HPDE6-E6E7 (cell line): ENCODE data around the gene ATCAY.
A peak's percentile ranks its signal among the peaks of the same experiment; 100 is the strongest.
"Not testable (repeated sequence)": the region's sequence is repeated elsewhere in the genome, so short reads cannot be mapped to it uniquely, and the experiment has no call there.

ENCODE experiments used
- DNase-seq: peaks from one replicate; pipeline ENCODE4 v3.0.0; 2011; ENCODE audit warnings: missing footprints; ENCODE audit errors: extremely low spot score

ATCAY gene

GRCh38 chr19:3949294-3949693 is 68.8 kb downstream of the ATCAY start:
- DNase-seq = no peak

DNA sequence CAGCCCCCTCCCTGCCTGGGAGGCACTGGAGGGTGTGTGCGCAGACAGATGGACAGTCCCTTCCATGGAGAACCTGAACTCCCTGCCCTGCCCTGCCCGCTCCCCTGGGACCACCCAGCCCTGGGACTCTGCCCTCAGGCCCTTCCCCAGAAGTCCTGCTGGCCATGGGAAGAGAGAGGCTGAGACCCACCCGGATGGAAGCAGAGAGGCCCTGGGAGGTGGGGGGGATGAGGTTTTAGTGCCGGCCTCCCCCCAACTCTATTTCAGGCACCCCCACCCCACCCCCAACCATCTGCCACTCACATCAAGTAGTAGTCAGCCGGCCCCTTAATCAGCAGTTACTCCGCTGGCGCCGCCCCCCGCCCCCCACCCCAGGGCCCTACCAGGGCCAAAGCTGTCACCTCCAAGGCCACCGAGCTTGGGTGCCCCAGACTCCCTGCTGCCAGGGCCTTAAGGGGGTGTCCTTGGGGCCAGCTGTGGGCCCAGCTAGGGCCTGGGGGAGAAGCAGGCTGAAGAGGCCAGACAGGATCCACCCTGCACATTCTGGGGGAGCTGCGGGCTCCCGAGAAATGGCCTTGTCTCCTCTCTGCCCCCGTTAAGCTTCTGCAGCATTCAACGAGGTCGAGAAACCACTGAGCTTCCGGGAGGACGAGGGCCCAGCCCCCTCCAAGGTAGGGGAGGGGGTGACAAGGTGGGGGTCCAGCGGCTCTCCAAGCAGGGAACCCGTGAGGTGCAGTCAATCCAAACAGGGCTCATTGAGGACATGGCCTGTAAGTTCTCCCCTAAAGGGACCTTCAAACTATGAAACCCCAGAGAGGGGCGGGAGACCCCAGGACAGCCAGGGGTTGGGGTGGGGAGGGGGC is 69.7 kb downstream of the ATCAY start:
- no peak for DNase-seq

GRCh38 chr19:3950871-3951861 is 70.7 kb downstream of the ATCAY start:
- DNase-seq = no peak

DNA sequence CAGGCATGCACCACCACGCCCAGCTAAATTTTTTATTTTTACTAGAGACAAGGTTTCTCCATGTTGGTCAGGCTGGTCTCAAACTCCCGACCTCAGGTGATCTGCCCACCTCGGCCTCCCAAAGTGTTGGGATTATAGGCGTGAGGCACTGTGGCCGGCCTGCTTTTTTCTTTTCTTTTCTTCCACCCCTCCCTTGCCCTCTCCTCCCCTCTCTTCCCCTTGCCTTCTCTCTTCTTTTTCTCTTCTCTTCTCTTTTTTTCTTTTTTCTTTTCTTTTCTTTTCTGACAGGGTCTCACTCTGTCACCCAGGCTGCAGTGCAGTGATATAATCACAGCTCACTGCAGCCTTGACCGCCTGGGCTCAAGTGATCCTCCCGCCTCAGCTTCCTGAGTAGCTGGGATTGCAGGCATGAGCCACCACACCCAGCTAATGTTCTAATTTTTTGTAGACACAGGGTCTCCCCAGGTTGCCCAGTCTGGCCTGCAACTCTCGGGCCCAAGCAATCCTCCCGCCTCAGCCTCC is 72.3 kb downstream of the ATCAY start:
- not testable (repeated sequence) for DNase-seq

GRCh38 chr19:3954107-3954506 is 73.6 kb downstream of the ATCAY start:
- no peak for DNase-seq

DNA sequence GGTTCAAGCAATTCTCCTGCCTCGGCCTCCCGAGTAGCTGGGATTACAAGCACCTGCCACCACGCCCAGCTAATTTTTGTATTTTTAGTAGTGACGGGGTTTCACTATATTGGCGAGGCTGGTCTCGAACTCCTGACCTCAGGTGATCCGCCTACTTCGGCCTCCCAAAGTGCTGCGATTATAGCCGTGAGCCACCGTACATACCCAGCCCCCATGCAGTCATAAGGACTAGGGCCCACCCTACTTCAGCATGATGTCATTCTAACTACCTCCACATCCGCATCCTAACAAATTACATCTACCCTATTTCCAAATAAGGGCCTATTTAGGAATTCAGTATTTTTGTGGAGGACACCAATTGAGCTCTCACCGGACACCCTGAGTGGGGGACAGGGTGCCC is 74.8 kb downstream of the ATCAY start:
- DNase-seq = not testable (repeated sequence)

GRCh38 chr19:3955688-3956087 is 75.2 kb downstream of the ATCAY start:
- DNase-seq = no peak

DNA sequence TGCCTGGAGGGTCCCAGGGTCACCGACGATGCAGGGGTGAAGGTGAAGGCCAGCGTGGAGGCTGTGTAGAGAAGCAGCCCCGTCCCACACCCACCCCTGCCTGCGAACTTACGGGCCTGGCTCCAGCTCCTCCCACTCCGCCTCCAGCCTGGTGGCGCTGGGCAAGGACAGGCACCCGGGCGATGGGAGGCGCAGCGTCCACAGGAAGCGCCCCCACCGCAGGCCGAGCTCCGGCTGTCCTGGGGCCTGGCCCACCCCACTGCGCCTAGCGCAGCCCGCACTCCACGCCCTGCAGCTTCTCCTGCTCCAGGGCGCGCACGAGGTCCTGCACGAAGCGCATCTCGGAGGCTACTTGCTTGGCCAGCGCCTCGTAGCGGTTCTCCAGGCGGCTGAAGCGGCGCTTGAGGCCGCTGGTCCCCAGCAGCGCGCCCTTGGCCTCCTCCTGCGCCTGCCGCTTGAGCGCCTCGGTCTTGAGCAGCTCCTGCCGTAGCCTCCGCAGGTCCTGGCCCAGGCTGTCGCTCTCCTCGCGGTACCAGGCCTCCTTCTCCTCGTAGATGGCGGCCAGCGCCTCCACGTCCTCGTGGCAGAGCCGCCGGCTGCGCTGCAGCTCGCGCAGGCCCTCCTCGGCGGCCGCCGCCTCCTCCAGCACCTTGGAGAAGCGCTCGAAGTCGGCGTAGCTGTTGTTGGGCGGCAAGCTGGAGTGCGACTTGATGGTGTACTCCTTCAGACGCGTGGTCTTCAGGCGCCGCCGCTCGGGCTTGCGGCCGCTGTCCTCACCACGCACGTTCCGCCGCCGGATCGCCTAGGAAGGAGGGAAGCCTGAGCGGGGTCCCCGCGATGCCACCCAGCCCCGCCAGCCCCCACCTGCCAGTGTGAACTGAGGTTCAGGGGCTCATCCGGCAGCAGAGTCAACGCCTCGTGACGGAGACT is 78.6 kb downstream of the ATCAY start:
- no peak for DNase-seq

DNA sequence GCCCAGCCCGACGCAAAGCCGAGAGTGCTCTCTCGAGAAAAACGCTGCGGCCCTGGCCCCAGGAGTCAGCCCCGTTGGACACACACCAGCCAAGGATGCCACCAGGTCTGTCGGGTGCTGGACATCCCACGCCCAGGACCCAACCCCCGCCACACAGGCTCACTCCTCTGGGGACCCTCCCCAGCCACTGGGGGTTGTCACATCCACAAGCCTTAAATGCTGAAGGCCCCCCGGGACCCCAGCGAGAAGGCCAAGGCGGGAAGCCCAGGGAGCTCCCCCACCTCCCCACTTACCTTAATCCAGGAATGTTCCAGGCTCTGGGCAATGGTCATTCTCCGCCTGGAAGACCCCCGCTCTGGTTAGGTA is 79.3 kb downstream of the ATCAY start:
- DNase-seq = no peak

DNA sequence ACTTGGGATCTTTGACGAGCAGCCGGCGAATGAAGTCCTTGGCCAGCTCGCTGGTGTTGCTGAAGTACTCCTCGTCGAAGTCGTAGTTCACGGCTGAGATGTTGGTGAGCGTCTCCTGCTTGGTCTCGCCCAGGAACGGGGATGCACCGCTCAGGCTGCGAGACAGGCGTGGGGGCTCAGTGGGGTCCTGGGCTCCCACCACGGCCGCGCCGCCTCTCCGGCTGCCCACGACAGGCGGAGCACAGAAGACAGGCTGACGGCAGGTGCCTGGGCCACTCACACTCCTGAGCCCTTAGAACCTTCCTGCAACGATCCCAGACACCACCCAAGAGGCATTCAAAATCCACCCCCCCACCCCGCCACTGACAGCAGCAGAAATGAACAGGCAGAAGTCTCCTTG is 80.5 kb downstream of the ATCAY start:
- no peak for DNase-seq

DNA sequence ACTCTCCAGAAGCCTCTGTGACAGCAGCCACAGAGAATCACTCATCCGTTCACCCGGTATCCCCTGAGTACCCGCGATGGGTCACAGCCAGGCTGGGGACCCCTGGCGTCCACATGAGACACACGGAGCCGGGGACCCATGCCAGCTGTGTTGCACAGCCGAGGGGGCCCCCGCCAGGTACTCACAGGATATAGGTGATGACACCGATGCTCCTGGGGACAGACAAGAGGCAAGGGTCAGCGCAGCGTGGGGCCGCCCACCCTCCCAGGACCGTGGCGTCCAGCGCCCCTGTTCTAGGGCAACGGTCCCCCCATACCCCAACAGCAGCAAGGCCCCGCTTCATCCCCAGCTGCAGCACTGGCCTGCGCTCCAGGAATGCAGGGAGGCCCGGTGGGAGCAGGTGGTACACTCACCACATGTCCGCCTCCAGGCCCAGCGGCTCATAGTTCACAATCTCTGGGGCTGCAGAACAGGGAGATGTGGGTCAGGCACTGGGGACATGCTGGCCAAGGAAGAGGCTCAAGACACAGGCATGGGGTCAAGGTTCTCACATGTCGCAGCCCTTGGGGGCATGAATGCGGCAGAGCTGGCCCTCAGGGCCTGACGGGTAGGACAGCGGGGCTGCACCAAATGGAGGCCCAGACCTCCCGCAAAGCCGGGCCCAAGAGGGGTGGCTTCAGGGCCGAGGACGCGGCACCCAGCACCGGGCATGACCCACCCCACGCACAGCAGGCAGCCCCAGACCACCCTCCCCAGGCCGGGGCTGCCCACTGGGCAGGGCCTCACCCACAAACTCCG is 83.2 kb downstream of the ATCAY start:
- DNase-seq = no peak

DNA sequence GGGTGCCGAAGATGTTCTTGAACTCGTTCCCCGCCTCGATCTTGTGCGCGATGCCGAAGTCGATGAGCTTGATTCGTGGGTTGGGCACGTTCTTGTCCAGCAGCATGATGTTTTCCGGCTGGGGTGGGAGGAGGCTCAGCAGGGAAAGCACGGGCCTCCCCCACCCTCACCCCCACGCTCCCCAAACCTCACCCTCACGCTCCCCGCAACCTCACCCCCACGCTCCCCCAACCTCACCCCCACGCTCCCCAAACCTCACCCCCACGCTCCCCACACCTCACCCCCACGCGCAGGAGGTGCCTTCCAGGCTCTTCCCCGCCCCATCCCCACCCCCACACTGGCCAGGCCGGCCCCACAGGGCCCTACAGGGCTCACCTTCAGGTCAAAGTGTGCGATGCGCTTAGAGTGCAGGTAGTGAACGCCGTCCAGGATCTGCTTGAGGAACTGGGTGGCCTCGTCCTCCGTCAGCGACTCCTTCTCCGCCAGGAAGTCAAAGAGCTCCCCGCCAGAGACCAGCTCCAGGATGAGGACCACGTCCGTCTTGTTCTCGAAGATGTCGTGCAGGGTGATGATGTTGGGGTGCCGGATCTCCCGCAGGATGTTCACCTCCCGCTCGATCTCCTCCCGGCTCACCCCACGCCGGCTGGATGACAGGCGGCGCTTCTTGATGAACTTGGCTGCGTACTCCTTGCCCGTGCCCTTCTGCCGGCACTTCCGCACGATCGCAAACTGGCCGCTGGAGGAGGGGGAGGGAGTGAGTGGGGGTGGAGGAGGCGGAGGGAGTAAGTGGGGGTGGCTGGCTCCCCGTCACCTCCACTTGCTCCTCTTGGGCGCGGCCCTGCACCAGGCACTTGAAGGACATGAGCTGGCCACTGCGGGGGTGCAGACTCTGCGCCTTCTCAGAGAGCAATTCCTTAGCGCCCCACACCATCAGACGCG is 84.0 kb downstream of the ATCAY start:
- no peak for DNase-seq

DNA sequence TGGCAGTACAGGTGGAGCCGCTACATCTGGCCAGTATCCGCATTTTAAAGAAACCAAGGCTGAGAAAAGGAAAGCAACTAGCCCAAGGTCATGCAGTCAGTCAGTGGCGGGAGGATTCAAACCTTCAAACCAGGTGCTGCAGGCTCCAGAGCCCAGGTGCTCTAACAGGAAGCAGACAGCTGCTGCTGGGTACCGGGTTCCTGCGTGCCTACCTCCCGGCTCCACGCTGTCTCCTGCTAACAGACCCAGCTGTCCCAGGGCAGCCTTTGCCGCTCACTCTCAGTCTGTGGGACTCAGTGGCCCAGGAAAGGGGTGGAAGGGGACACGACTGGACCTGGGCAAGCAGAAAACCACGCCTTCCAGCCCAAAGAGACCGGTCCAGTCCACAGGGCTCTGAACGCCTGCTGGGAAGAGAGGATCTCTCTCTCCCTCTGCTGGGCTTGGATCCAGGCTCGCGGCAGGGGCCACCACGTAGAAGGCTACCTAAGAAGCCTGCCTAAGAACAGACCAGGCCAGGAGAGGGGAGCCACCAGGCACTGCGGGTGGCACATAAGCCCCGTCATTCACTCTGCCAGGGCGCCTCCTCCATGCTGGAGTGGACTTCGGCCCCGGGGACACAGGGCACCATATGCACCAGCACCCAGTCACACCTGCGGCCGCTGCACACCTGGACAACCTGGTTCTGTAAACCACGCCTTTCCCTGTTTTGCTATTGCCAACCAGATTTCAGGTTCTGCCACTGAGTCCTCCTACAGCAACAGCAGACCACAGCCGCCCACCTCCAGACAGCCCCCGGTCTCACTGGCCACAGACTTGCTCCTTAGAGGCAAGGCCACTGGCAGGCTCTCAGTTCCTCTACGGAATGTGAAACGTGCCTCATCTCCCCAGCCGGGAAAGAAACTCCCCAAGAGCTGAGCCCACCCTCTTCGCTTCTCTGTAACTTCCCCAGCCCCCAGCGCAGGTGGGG is 85.8 kb downstream of the ATCAY start:
- no peak for DNase-seq

- DNase-seq = not testable (repeated sequence)
These were observed 87.5 kb downstream of the ATCAY start for GRCh38 chr19:3967983-3968382.

DNA sequence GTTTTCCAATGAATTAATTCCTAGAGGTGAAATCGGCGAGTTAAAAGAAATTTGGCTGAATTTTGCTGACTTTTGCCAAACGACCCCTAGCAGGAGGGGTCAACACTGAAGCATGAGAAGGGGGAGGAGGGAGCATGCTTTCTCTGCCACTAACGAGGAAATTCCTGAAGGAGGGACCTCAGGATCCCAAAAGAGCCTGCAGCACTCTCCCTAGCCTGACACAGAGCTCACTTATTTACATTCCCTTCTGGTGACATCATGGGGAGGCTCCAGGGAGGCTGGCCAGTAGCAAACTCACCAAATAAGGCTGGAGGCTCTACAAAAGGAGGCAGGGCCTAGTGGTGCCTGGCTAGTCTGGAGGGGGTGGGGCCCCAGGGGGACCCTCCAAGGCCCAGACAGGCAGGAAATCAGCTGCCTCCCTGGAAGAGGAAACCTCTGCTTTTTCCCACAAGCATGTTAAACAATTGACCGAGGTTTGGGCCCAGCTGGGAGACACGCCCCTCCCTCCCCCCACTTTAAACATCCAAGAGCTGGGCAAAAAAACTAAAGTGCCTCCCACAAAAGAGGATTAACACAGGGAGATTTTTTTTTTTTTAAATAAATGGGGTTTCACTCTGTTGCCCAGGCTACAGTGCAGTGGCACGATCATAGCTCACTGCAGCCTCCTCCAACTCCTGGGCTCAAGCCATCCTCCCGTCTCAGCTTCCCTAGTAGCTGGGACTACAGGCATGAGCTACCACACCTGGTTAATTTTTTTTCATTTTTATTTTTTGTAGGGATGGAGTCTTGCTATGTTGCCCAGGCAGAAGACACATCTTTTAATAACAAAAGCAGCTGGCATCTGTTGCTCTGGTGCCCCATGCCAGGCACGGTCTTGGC is 88.3 kb downstream of the ATCAY start:
- DNase-seq = peak; percentile 92

GRCh38 chr19:3969435-3970312 is 89.2 kb downstream of the ATCAY start:
- DNase-seq = peak; percentile 81
